MCF 10A (cell line): ENCODE results near the gene UNC79. TPM values are rescaled to one million over a fixed set of nuclear protein-coding genes. Genes with fewer than 3 reads are reported as not detected.

Source experiments
- BruUV-seq: library from RNA; stranded (reverse); fragments of 400-500 nt; replicated peaks from 2 replicates; lab custom pipeline; 2021; lab: Mats Ljungman, UMichigan
- CTCF ChIA-PET: fragments of 300-600 bp; sonication (Branson Sonifier 250); formaldehyde crosslinking; extraction: SDS; loops from one replicate; lab custom pipeline; 2021; ENCODE audit warnings: antibody characterized with exemption, inconsistent platforms; lab: Yijun Ruan, JAX
- POLR2A ChIA-PET: fragments of 300-600, 350-650 bp; sonication (Branson Sonifier 250); formaldehyde crosslinking; extraction: SDS; loops from one replicate; lab custom pipeline; 2020; ENCODE audit warnings: antibody characterized with exemption, inconsistent platforms; lab: Yijun Ruan, JAX
- DNase-seq: peaks from one replicate; pipeline ENCODE4 v3.0.0-alpha.2; 2018; ENCODE audit not compliant: unreplicated experiment
- H3K27ac Mint-ChIP-seq: one replicate; pipeline ENCODE4 v1.8.0; 2022; ENCODE audit warnings: mild to moderate bottlenecking, low read depth, mixed read lengths; ENCODE audit not compliant: unreplicated experiment
- H3K27me3 Mint-ChIP-seq: one replicate; pipeline ENCODE4 v1.8.0; 2022; ENCODE audit warnings: mixed read lengths; ENCODE audit not compliant: insufficient read depth, unreplicated experiment
- H3K36me3 Mint-ChIP-seq: one replicate; pipeline ENCODE4 v1.8.0; 2022; ENCODE audit warnings: mild to moderate bottlenecking, moderate library complexity, mixed read lengths; ENCODE audit not compliant: insufficient read depth, unreplicated experiment
- H3K4me1 Mint-ChIP-seq: one replicate; pipeline ENCODE4 v1.8.0; 2022; ENCODE audit warnings: mixed read lengths; ENCODE audit not compliant: insufficient read depth, unreplicated experiment
- H3K4me3 Mint-ChIP-seq: one replicate; pipeline ENCODE4 v1.8.0; 2022; ENCODE audit warnings: mild to moderate bottlenecking, moderate library complexity, mixed read lengths; ENCODE audit not compliant: unreplicated experiment
- H3K9me3 Mint-ChIP-seq: one replicate; pipeline ENCODE4 v1.8.0; 2022; ENCODE audit warnings: mixed read lengths; ENCODE audit not compliant: unreplicated experiment
- CTCF ChIP-seq: fragments of 200-600 bp; IDR thresholded peaks from one replicate; pipeline ENCODE4 v1.8.0; 2022; ENCODE audit warnings: antibody characterized with exemption, mild to moderate bottlenecking; ENCODE audit not compliant: unreplicated experiment
- intact Hi-C: fragments of 100-400 bp; cut with micrococcal nuclease; formaldehyde crosslinking; loops from 2 replicates; pipeline ENCODE4 v1.14.1; 2022
- total RNA-seq: library from RNA; stranded (reverse); gene quantifications from 2 replicates; pipeline ENCODE4 v1.2.3, GENCODE V29; 2022

UNC79 gene
- total RNA-seq, 1 experiment from 2014 or later = 0.05 TPM

- no peak for TF ChIP-seq CTCF
- no peak overlapping the region for H3K27ac Mint-ChIP-seq
- intact Hi-C loops = no loop called here
- BruUV-seq = no TSS peak
- peaks cover 12% of the 10 kb centered on the region for H3K4me1 Mint-ChIP-seq
- ChIA-PET CTCF (no interaction called here), POLR2A (no interaction called here)
- H3K27me3 Mint-ChIP-seq = no peaks in the 10 kb centered on the region
- no peaks in the 10 kb centered on the region for H3K9me3 Mint-ChIP-seq
- no peaks in the 10 kb centered on the region for H3K36me3 Mint-ChIP-seq
- no peak overlapping the region for H3K4me3 Mint-ChIP-seq
- no peak for DNase-seq
These were observed 283.9 kb downstream of the UNC79 start for GRCh38 chr14:93714605-93715004.

GRCh38 chr14:93715279-93715927, 284.7 kb downstream of the UNC79 start:
- ChIA-PET CTCF (interaction anchor here (0.7 kb wide), 1 partner anchor 1149 kb away, joined by 3 read pairs; no protein-coding TSS in a partner anchor), POLR2A (interaction anchor here (0.6 kb wide), 1 partner anchor 351 kb away, joined by 3 read pairs; no protein-coding TSS in a partner anchor)
- TF ChIP-seq CTCF = no peak
- H3K36me3 Mint-ChIP-seq = no peaks in the 10 kb centered on the region
- intact Hi-C loops = no loop called here
- BruUV-seq = no TSS peak
- H3K27ac Mint-ChIP-seq = no peak overlapping the region
- peaks cover 12% of the 10 kb centered on the region for H3K4me1 Mint-ChIP-seq
- H3K4me3 Mint-ChIP-seq = no peak overlapping the region
- no peak for DNase-seq
- no peaks in the 10 kb centered on the region for H3K9me3 Mint-ChIP-seq
- no peaks in the 10 kb centered on the region for H3K27me3 Mint-ChIP-seq

GRCh38 chr14:93716002-93716745, 285.4 kb downstream of the UNC79 start:
- Mint-ChIP-seq H3K27ac (no peak overlapping the region), H3K4me1 (peaks cover 12% of the 10 kb centered on the region), H3K36me3 (no peaks in the 10 kb centered on the region), H3K27me3 (no peaks in the 10 kb centered on the region), H3K4me3 (no peak overlapping the region), H3K9me3 (no peaks in the 10 kb centered on the region)
- intact Hi-C loops = no loop called here
- POLR2A ChIA-PET = interaction anchor here (0.6 kb wide), 1 partner anchor 352 kb away, joined by 3 read pairs; no protein-coding TSS in a partner anchor
- CTCF ChIA-PET = interaction anchor here (0.7 kb wide), 1 partner anchor 1150 kb away, joined by 3 read pairs; no protein-coding TSS in a partner anchor
- BruUV-seq = no TSS peak
- TF ChIP-seq CTCF = no peak
- DNase-seq = no peak
